Ovary (tissue), 3 donors: ENCODE data around the gene COL8A2.

Source experiments
- CTCF ChIP-seq, 3 donors: fragments of 450-650 bp in 2 of 3; fragments of 200-600 bp in 1 of 3; IDR thresholded peaks; one replicate each; pipeline versions ENCODE4 v1.5.1 to v1.8.0; 2016 to 2022; ENCODE audit warnings: antibody characterized with exemption in 3 of 3, mild to moderate bottlenecking in 1 of 3
- POLR2A ChIP-seq: fragments of 450-650 bp; IDR thresholded peaks from one replicate; pipeline ENCODE4 v1.6.1; 2017; ENCODE audit warnings: antibody characterized with exemption, mild to moderate bottlenecking, moderate library complexity
- donor health status: DM: no; HTN: no; CAD: no.

GRCh38 chr1:36084497-36085115 lies 40.4 kb downstream of the COL8A2 start:
- TF ChIP-seq CTCF (IDR thresholded peaks at IDR 0.05) (no peak), POLR2A (no peak)
